ENCODE data around the gene SUPT4H1.
A peak's percentile ranks its signal among the peaks of the same experiment; 100 is the strongest.

Gene SUPT4H1

DNA sequence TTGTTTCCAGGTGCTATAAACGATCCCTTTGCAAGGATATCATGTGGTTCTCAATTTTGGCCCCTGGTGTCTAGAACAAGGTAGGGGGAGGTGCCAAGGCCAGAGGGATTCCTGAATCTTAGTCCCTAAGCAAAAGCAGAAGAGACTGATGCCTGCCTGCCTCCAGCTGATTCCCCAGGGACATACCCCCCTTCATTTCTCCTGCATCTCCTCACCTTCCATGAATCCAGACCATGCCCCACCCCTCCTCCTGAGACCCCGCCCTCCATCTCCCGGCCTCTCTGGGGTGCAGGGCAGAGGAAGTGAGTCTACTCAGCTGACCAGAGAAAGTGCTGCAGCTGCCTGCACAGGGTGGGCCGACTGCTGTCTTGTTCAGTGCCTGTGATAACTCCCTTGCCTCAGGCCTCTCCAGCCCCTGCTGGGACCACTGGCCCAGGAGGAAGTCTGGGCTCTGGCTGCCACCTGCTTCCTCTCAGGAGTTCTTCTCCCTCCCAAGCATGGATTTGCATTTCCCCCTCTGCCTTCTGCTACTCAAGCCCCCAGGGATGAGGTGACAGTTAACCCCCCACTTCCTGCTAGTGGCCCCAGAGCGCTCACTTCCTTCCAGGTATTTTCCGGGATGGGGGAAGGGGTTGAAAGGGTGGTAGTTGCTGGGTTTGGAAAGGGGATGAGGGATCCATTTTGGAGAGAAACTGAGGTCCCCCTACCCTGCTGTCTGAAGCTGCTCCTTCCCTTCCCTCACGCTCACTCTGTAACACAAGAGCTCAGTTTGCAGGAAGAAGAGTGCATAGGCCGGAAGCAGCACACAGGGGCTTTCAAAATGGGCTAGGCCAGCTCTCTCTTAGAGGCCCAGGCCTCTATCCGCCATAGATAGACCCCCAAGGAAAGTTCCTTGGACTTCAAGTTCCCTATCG, 12.9 kb downstream of the SUPT4H1 start:
- peak; percentile 90 for DNase-seq

- DNase-seq, result no peak
Observed at GRCh38 chr17:58338454-58338840, 13.6 kb downstream of the SUPT4H1 start.

- DNase-seq, result peak; percentile 91
Observed at GRCh38 chr17:58337600-58338453, 14.2 kb downstream of the SUPT4H1 start.

GRCh38 chr17:58337210-58337599, 14.8 kb downstream of the SUPT4H1 start:
- peak; percentile 40 for DNase-seq

GRCh38 chr17:58336456-58337209, 15.4 kb downstream of the SUPT4H1 start:
- DNase-seq, result no peak

GRCh38 chr17:58335779-58336455, 16.1 kb downstream of the SUPT4H1 start:
- DNase-seq, result no peak

DNA sequence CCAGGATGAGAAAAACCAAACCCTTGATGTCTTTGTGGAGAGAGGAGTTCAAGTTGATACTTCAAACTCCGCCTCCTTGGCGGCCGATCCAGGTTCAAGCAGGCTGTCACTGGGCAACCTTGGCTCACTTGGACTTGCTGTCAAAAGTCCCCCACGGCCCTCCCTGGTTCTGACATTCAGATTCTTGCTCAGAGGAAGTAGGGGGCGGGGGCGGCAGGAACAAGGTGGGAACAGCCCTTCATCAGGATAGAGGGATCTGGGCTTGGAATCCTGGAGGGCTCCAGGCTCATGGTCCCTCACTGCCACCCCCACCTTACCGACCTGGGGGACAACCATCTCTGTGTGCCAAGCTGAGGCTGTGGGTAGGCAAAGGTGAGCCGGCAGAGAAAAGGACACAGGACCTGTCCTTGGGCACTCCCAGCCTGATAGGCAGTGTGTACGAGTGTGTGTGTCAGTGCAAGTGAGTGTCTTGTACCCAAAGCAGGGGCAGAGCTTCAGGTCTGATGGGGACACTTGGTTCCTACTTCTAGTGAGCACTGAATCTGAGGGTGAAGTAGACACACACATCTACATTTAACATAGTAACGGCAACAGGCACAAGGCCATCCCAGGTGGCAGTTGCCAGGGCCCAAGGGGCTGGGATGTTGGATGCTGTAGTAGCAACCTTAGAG, 16.8 kb downstream of the SUPT4H1 start:
- no peak for DNase-seq

DNA sequence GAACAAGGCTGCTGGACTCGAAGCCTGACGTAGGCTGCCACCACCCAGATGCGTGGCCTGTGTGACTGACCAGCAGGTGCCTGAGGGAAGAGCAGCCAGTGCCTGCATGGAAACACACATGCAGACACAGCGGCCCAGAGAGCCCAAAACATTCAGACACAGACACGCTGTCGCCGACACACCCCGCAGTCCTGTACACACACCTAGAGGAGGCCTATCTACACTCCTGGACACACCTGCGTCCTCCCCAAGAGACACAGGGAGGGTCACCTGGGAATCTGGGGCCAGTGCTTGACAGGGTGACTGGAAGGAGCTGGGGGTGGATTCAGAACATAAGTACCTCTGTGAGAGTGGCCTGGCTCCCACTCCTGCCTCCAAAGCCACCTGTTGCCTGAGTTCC, 17.3 kb downstream of the SUPT4H1 start:
- no peak for DNase-seq

GRCh38 chr17:58334256-58334655, 17.7 kb downstream of the SUPT4H1 start:
- DNase-seq, result no peak

GRCh38 chr17:58333736-58334207, 18.2 kb downstream of the SUPT4H1 start:
- DNase-seq, result no peak

DNA sequence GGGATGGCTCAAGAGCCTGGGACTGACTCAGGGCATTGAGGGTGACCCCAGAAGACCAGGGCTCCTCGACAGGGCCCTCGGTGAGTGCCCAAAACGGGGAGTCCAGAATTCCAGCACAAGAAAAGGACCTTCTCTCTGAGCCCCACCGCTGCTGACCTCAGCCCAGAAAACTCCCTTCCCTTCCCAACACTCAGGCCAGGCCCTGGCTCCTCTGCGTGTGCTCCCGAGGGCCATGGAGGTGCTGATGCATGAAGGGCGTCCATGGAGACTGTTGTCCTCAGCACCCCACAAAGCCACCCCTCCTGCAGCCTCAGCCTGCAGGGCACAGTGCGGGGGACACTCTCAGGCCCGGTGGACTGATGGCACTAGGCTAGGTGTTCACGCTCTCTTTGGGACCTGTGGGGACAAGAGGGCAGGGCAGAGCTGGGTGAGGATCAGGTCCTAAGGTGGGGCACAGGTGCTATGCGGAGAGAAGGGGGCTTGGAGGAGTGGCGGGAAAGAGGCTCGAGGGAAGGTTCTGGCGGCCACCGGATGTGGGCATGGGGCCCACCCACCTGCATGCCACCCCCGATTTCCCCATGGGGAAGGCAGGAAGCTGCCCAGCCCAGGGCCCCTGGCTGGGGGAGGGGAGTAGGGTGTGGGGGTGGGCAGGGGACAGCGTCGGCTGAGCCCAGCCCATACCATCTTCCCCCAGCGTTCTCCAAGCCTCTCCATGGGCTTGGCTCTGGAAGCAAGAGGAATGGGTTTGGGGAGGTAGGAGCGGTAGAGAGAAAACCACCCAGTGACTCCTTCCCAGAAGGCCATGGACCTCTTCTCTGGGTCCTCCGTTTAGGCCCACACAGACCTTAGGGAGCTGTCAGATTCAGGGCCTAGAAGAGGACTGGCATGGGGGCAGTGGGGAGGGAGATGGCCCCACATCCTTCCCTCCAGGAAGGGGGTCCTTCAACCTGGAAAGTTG, 18.9 kb downstream of the SUPT4H1 start:
- no peak for DNase-seq

- peak; percentile 98 for DNase-seq
Observed at GRCh38 chr17:58331815-58332777, 19.9 kb downstream of the SUPT4H1 start.

DNA sequence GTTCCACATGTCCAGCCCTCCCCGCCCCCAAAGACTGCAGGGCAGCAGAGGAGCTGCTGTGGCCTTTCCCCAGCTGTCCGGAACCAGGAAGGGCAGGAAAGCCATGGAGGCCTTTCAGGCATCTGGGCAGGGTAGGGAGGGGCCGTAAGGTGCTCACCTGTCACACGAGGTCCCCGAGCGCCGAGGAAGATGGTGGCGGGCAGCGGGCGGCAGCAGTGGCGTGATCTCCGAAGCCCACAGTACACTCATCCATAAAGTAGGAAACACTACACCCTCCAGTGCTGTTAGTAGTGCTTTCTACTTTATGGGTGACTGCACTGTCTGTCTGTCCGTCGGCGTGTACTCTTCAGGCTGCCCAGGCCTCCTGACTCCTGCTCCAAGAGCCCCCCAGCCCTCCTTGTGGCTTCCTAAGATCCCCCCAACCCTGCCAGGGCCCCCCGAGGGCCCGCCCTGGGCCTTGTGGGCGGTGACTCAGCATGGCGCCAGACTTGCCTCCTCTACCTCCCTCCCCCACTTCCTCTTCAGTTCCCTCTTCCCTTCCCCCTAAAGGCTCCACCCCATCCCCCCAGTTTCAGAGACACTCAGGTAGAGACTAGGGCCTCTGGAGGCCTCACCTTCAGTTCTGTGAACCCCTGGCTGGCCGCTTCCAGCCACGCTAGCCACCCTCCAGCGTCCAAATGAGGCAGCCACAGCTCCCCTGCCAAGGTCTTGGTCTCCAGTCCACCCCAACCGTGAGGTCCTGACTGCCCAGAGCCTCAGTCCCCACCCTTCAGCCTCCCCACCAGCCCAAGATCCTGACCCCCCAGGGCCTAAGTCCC, 20.8 kb downstream of the SUPT4H1 start:
- DNase-seq, result peak; percentile 86

GRCh38 chr17:58330538-58330996, 21.4 kb downstream of the SUPT4H1 start:
- peak; percentile 53 for DNase-seq

DNA sequence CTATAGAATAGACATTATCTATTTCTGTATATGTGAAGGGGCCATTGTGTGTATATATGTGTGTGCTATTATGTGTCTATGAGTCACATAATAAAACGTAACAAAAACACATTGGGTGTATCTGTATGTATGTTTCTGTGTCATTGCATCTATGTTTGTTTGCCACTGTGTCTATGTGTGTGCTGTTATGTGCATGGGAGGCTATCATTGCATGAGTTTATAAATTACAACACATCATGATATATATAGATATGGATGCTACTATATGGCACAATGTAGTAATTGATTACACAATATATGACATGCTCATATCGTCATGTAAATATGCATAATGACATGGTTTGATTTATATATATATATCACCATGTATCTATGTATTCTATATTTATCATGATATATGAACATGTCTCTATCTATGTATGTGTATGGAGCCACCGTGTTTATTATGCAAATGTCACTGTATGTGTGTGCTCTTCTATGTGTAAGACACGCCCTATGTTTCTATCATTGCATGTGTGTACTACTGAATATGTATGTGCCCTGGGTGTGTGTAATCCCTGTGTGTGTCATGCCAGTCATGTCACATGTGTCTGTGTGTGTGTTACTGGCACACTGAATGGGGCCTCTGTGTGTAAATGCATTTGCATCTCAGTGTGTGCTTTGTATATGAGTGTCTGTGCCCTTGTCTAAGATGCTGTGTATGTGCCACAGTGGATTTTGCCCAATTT, 22.0 kb downstream of the SUPT4H1 start:
- DNase-seq, result peak; percentile 46

DNA sequence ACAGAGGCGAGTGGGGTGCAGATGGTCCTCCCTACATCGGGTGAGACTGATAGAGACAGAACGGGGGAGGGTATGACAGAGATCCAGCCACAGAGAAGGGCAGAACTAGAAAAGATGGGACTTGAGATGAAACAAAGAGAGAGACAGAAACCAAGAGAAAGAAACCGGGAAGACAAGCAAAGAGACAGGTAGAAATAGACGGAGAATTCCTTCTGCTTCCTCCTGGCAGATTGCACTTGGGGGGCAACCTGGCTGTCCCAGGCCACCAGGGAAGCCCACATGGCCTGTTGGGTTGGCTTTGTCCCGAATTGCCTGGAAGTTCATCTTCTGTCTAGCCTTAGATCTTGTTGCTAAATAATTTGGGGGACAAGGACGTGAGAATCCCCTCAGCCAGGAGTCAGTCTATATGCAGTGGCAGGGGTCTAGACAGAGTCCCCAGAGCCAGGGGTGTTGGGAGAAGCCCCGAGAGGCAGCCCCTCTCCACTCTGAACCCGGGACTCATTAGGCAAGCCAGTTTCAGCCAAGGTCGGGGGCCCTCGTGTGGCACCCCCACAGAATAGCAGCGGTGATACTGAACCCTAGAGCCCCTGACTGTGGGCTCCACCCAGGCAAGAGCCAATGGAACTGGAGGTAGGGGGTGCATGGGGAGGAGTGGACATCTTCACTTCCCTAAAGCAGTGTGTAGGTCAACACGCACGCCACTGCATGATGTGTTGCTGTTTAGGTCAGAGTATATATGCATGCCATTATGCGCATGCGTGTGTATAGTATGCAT, 22.8 kb downstream of the SUPT4H1 start:
- peak; percentile 83 for DNase-seq
